ENCODE results near the gene LMX1B. TPM values are rescaled to one million over a fixed set of nuclear protein-coding genes. Genes with fewer than 3 reads are reported as not detected.
A peak's percentile ranks its signal among the peaks of the same experiment; 100 is the strongest.

Gene LMX1B
- total RNA-seq, 1 experiment from 2014 or later: 12.4 TPM

GRCh38 chr9:126671381-126671831 lies 57.7 kb downstream of the LMX1B start:
- TF ChIP-seq E2F4 (CRISPR knock-in tag; IDR thresholded peaks at IDR 0.05; ENCODE audit: borderline replicate concordance, low read depth) (no peak), ZNF425 (CRISPR knock-in tag; conservative IDR thresholded peaks at IDR 0.05) (no peak), ESRRA (CRISPR knock-in tag; IDR thresholded peaks at IDR 0.05; ENCODE audit: borderline replicate concordance) (no peak), ZNF512 (CRISPR knock-in tag; IDR thresholded peaks at IDR 0.05; ENCODE audit: borderline replicate concordance) (no peak), ATF1 (CRISPR knock-in tag; IDR thresholded peaks at IDR 0.05) (no peak)
- ChIA-PET POLR2A (no interaction called here), CTCF (interaction anchor here (1.1 to 8.8 kb wide), 8 partner anchors 9 to 110 kb away, joined by 3 to 112 read pairs (median 7); no protein-coding TSS in a partner anchor)
- Mint-ChIP-seq H3K4me3 (no peak overlapping the region), H3K27ac (no peak overlapping the region), H3K27me3 (ENCODE audit: low read depth) (peaks cover 51% of the 10 kb centered on the region), H3K9me3 (no peaks in the 10 kb centered on the region), H3K36me3 (no peaks in the 10 kb centered on the region), H3K4me1 (peaks cover 35% of the 10 kb centered on the region)
- DNase-seq (ENCODE audit: low spot score) (no peak), ATAC-seq (no peak; the same call in 1 of the 2 replicates)

GRCh38 chr9:126671983-126672382 lies 58.3 kb downstream of the LMX1B start:
- Mint-ChIP-seq H3K4me3 (no peak overlapping the region), H3K27ac (no peak overlapping the region), H3K9me3 (no peaks in the 10 kb centered on the region), H3K4me1 (peaks cover 33% of the 10 kb centered on the region), H3K27me3 (ENCODE audit: low read depth) (peaks cover 52% of the 10 kb centered on the region), H3K36me3 (no peaks in the 10 kb centered on the region)
- TF ChIP-seq ESRRA (CRISPR knock-in tag; IDR thresholded peaks at IDR 0.05; ENCODE audit: borderline replicate concordance) (peak; percentile 59; the same call in 1 of the 2 replicates), ZNF512 (CRISPR knock-in tag; IDR thresholded peaks at IDR 0.05; ENCODE audit: borderline replicate concordance) (no peak)
- ATAC-seq (no peak), DNase-seq (ENCODE audit: low spot score) (no peak)
- POLR2A ChIA-PET: no interaction called here
- CTCF ChIA-PET: interaction anchor here (1.3 to 8.8 kb wide), 5 partner anchors 10 to 101 kb away, joined by 4 to 112 read pairs (median 27); no protein-coding TSS in a partner anchor

GRCh38 chr9:126672634-126673284 lies 59.0 kb downstream of the LMX1B start:
- Mint-ChIP-seq H3K27me3 (ENCODE audit: low read depth) (peaks cover 60% of the 10 kb centered on the region), H3K4me3 (no peak overlapping the region), H3K9me3 (no peaks in the 10 kb centered on the region), H3K4me1 (peaks cover 40% of the 10 kb centered on the region), H3K27ac (no peak overlapping the region), H3K36me3 (no peaks in the 10 kb centered on the region)
- DNase-seq (ENCODE audit: low spot score) (no peak), ATAC-seq (no peak)
- TF ChIP-seq AFF4 (CRISPR knock-in tag; IDR thresholded peaks at IDR 0.05; ENCODE audit: borderline replicate concordance): no peak
- TF ChIP-seq ZNF317 (CRISPR knock-in tag; IDR thresholded peaks at IDR 0.05; ENCODE audit: borderline replicate concordance, low read depth): no peak
- no peak for TF ChIP-seq PRDM15 (CRISPR knock-in tag; IDR thresholded peaks at IDR 0.05)
- TF ChIP-seq GTF2I (CRISPR knock-in tag; conservative IDR thresholded peaks at IDR 0.05): 0 out of 2 replicates have a peak, but pooled peaks have one; percentile 62
- CTCF ChIA-PET: interaction anchor here (0.9 to 8.8 kb wide), 6 partner anchors 10 to 117 kb away, joined by 6 to 112 read pairs (median 19); no protein-coding TSS in a partner anchor
- POLR2A ChIA-PET: no interaction called here

All from WTC11 (cell line).